ENCODE data around the gene RHPN2. TPM values are rescaled to one million over a fixed set of nuclear protein-coding genes. Genes with fewer than 3 reads are reported as not detected.

The RHPN2 gene
- total RNA-seq, result 0.79 and 2.1 TPM in 2 replicates

DNA sequence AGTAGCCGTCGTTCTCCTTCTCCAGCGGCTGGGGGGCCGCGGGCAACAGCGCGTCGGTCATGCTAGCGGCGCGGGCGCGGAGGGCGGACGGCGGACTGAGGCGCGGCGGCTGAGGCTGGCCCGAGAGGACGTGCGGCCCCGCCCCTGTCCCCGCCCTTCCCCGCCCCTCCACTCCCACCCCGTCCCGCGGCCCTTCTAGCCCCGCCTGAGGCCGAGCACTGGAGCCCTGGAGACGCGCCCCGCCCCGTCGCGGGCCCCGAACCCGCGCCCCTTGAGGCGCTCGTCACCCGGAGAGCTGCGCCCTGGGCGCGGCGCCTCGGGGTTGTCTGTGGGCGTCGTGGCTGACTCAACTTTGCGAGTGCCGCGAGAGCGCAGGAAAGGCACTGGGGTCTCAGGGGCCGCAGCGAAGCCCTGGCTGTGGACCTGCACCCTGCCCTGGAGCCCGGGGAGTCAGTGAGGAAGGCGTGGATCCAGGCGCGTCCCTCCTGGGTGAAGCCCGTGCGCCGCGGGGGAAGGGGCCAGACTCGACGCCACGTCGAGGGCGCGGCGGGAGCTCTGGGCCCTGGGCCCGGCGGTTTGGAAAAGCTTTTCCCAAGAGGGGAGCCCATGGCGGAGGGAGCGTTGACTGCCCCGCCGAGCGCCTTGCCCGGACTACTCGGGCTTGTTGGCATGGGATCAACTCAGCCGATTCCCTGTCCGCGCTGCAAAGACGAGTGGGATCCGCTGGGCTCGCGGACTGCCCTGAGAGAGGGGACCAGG, at the start of gene RHPN2:
Gene RHPN2, minus strand, starts transcription at position 97 of the 759 bp plus-strand sequence. Its CDS starts 36 bp downstream, at position 61.

DNA sequence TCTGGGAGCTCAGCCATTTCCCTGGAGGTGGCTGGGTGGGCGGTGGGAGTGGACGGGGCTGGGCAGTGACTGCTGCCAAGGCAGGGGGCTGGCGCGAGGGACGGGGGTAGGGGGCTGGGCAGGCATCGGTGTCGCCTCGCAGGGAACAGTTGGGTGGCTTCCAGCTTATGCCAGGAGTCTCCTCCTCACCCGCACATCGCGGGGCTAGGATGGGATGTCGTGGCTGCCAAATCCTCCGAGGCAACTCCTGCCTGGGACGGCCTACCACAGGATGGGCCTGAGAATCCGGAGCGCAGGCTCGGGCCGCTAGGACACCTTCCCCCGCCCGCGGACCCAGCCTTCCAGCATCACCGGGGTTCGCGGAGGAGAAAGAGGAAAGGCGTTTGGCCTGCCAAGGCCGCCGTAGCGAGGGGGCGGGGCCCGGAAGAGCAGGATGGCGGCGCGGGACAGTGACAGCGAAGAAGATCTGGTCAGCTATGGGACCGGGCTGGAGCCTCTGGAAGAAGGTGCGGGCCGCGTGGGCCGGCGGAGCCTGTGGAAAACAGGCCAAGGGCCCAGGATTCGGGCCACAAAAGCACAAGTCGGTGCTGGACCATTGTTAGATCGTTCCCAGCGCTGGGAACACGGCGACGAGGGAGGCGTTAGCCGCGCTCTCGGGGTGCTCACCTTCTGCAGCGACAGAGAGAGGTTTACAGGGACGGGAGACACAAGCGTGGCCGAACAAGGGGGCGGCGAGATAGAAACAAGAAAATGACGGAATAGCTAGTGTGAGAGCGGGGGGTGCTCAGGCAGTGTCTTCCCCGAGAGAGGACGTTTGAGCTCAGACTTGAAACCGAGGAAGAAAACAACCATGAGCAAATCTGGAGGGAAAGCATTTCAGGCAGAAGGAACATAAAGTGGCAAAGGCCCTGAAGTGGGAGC, 16.3 kb upstream of the RHPN2 start, which contains the start of gene GPATCH1:
Gene GPATCH1, plus strand, starts transcription at position 421 of the 921 bp plus-strand sequence. Its CDS starts 13 bp downstream, at position 434.

DNA sequence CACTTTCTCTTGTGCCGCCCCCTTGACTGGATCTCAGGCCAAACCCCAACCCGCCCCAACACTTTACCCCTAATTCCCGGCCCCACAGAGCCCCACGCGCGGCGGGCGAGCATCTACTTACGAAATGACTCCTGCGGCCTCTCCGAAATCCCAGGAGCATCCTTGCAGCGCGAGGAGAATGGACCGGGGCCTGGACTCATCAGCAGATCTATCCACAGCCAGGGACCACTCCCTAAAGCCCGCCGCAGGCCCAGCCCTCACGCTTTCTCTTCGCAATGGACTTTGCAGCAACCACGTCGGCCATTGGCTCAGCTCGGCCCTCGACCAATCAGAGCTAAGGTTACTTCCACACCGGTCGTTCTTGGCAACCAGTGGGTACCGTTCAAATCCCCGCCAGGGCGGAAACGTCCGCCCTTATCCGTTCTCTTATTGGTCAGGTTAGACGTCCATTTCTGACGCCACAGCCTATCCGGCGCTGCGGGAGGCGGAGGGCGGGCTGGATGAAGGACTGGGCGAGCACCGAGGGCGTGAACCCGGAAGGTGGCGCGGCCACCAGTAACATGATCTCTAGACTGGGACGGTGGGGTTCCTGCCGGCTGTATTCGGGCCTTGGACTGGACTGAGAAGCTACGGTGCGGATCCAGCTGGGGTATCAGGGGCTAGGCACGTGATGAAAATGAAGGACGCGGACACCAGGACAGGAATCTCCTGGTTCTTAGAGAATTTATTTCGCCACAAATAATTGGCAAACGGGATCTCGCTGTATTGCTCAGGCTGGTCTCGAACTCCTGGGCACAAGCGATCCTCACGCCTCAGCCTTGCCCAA, 92.8 kb downstream of the RHPN2 start, which contains the start of the genes CEP89 and FAAP24:
Gene CEP89, minus strand, starts transcription at position 244 of the 826 bp plus-strand sequence. Its CDS starts 84 bp downstream, at position 160.
Gene FAAP24, plus strand, starts transcription at position 528 of the 826 bp plus-strand sequence. CDS start 955 bp downstream, outside the sequence.

Other genes with a start within 250 kb of the RHPN2 start
- gene SLC7A9, start 195.1 kb downstream of the RHPN2 start, total RNA-seq, result 0.26 TPM in 1 of 2 replicates, not detected in the other
- 7.6 and 8.8 TPM in 2 replicates for gene CEP89, start 92.9 kb downstream of the RHPN2 start, total RNA-seq
- 0.94 and 1.6 TPM in 2 replicates for gene FAAP24, start 92.6 kb downstream of the RHPN2 start, total RNA-seq
- gene GPATCH1, start 16.3 kb upstream of the RHPN2 start, total RNA-seq, result 5.7 and 6.5 TPM in 2 replicates
- gene WDR88, start 67.2 kb upstream of the RHPN2 start, total RNA-seq, result 0.17 TPM in 1 of 2 replicates, not detected in the other
- gene LRP3, start 129.4 kb upstream of the RHPN2 start, total RNA-seq, result 21.9 and 30.6 TPM in 2 replicates
- not detected in 2 replicates for gene SLC7A10, start 161.0 kb upstream of the RHPN2 start, total RNA-seq
- 0.32 and 0.77 TPM in 2 replicates for gene CEBPA, start 237.6 kb upstream of the RHPN2 start, total RNA-seq